SK-N-MC (cell line): ENCODE data around the gene ANK3.

Experiments
- DNase-seq: peaks from one replicate; pipeline ENCODE4 v3.0.0-alpha.2; 2011; ENCODE audit warnings: low read depth, low spot score
- H3K27ac ChIP-seq: fragments of 200-600 bp; sonication (generic); 2 replicates; pipeline ENCODE4 v1.5.1; 2016; ENCODE audit warnings: mixed run types
- H3K36me3 ChIP-seq: fragments of 200-600 bp; sonication (generic); 2 replicates; pipeline ENCODE4 v1.6.1; 2017; ENCODE audit warnings: antibody characterized with exemption, low read length, mixed read lengths; ENCODE audit not compliant: insufficient read depth
- H3K4me3 ChIP-seq: fragments of 200-600 bp; sonication (generic); 2 replicates; pipeline ENCODE4 v1.5.1; 2016
- H3K9ac ChIP-seq: fragments of 200-600 bp; sonication (generic); 2 replicates; pipeline ENCODE4 v1.8.0; 2017; ENCODE audit warnings: mixed run types, mixed read lengths; ENCODE audit not compliant: insufficient read length
- H3K9me3 ChIP-seq: fragments of 200-600 bp; sonication (generic); 2 replicates; pipeline ENCODE4 v1.6.1; 2017; ENCODE audit warnings: low read depth, mild to moderate bottlenecking, antibody characterized with exemption, low read length, moderate library complexity, mixed read lengths
- EZH2 ChIP-seq: fragments of 200-600 bp; sonication (generic); IDR thresholded peaks from one replicate; pipeline ENCODE4 v1.6.1; 2017; ENCODE audit warnings: antibody characterized with exemption
- FOXP2 ChIP-seq: optimal IDR thresholded peaks from 2 replicates; pipeline ENCODE3; 2011; ENCODE audit warnings: mild to moderate bottlenecking, moderate library complexity; ENCODE audit not compliant: insufficient read depth; ENCODE audit errors: extremely low read length, control extremely low read depth
- POLR2AphosphoS5 ChIP-seq: IDR thresholded peaks from 2 replicates; pipeline ENCODE4 v1.6.1; 2012; ENCODE audit warnings: mild to moderate bottlenecking, low read depth, low read length, borderline replicate concordance

Gene ANK3

GRCh38 chr10:59991117-59991516, 398.6 kb downstream of the ANK3 start:
- Histone ChIP-seq H3K27ac (no peak overlapping the region), H3K9me3 (no peaks in the 10 kb centered on the region), H3K9ac (no peak overlapping the region), H3K36me3 (no peaks in the 10 kb centered on the region), H3K4me3 (no peak overlapping the region)
- TF ChIP-seq POLR2AphosphoS5: no peak
- TF ChIP-seq EZH2: no peak
- TF ChIP-seq FOXP2: no peak
- no peak for DNase-seq

- Histone ChIP-seq H3K36me3 (no peaks in the 10 kb centered on the region), H3K4me3 (no peak overlapping the region), H3K27ac (no peak overlapping the region), H3K9me3 (no peaks in the 10 kb centered on the region), H3K9ac (no peak overlapping the region)
- no peak for TF ChIP-seq FOXP2
- no peak for TF ChIP-seq EZH2
- no peak for TF ChIP-seq POLR2AphosphoS5
- DNase-seq: no peak
These were observed 404.0 kb downstream of the ANK3 start for GRCh38 chr10:59985639-59986038.

- no peak overlapping the region for H3K4me3 ChIP-seq
- no peaks in the 10 kb centered on the region for H3K36me3 ChIP-seq
- no peak for DNase-seq
- TF ChIP-seq POLR2AphosphoS5: no peak
- TF ChIP-seq FOXP2: no peak
- no peak for TF ChIP-seq EZH2
- H3K9ac ChIP-seq: no peak overlapping the region
- no peaks in the 10 kb centered on the region for H3K9me3 ChIP-seq
- H3K27ac ChIP-seq: no peak overlapping the region
These were observed 405.3 kb downstream of the ANK3 start for GRCh38 chr10:59984415-59984814.

- no peak overlapping the region for H3K9ac ChIP-seq
- no peak for TF ChIP-seq POLR2AphosphoS5
- TF ChIP-seq FOXP2: no peak
- TF ChIP-seq EZH2: no peak
- H3K27ac ChIP-seq: no peak overlapping the region
- H3K36me3 ChIP-seq: no peaks in the 10 kb centered on the region
- DNase-seq: no peak
- no peaks in the 10 kb centered on the region for H3K9me3 ChIP-seq
- no peak overlapping the region for H3K4me3 ChIP-seq
These were observed 409.3 kb downstream of the ANK3 start for GRCh38 chr10:59980356-59980755.

- H3K9ac ChIP-seq: no peak overlapping the region
- no peak overlapping the region for H3K27ac ChIP-seq
- TF ChIP-seq POLR2AphosphoS5 (no peak), FOXP2 (no peak), EZH2 (no peak)
- H3K4me3 ChIP-seq: no peak overlapping the region
- H3K9me3 ChIP-seq: no peaks in the 10 kb centered on the region
- no peak for DNase-seq
- no peaks in the 10 kb centered on the region for H3K36me3 ChIP-seq
These were observed 412.2 kb downstream of the ANK3 start for GRCh38 chr10:59977486-59977885.

- Histone ChIP-seq H3K27ac (no peak overlapping the region), H3K4me3 (no peak overlapping the region), H3K9ac (no peak overlapping the region), H3K36me3 (no peaks in the 10 kb centered on the region), H3K9me3 (no peaks in the 10 kb centered on the region)
- no peak for TF ChIP-seq FOXP2
- TF ChIP-seq POLR2AphosphoS5: no peak
- TF ChIP-seq EZH2: no peak
- DNase-seq: no peak
These were observed 412.8 kb downstream of the ANK3 start for GRCh38 chr10:59976909-59977308.
